T-helper 2 cell treated with Interferon-gamma antibody and Interleukin-4, amounts not matched to agents 5 μg/mL and 100 μg/mL, for 36 hours (primary cell): ENCODE data around the gene PPP2R5C.
A peak's percentile ranks its signal among the peaks of the same experiment; 100 is the strongest.

Experiments
- DNase-seq: peaks from one replicate; pipeline ENCODE4 v3.0.0; 2021; ENCODE audit warnings: low spot score
- H3K27ac Mint-ChIP-seq: one replicate; pipeline ENCODE4 v1.8.0; 2021; ENCODE audit warnings: mild to moderate bottlenecking, mixed read lengths
- H3K27me3 Mint-ChIP-seq: one replicate; pipeline ENCODE4 v1.8.0; 2021; ENCODE audit warnings: low read depth, mixed read lengths
- H3K36me3 Mint-ChIP-seq: one replicate; pipeline ENCODE4 v1.8.0; 2021; ENCODE audit warnings: low read depth, mixed read lengths
- H3K4me1 Mint-ChIP-seq: one replicate; pipeline ENCODE4 v1.8.0; 2021; ENCODE audit warnings: low read depth, mixed read lengths
- H3K4me3 Mint-ChIP-seq: one replicate; pipeline ENCODE4 v1.8.0; 2022; ENCODE audit warnings: mild to moderate bottlenecking, moderate library complexity, mixed read lengths
- H3K9me3 Mint-ChIP-seq: one replicate; pipeline ENCODE4 v1.8.0; 2021; ENCODE audit warnings: mixed read lengths

PPP2R5C gene

GRCh38 chr14:101894365-101895081 lies 133.0 kb downstream of the PPP2R5C start:
- Mint-ChIP-seq H3K27ac (no peak overlapping the region), H3K4me1 (no peaks in the 10 kb centered on the region), H3K27me3 (no peaks in the 10 kb centered on the region), H3K36me3 (peaks cover 65% of the 10 kb centered on the region), H3K9me3 (no peaks in the 10 kb centered on the region), H3K4me3 (no peak overlapping the region)
- DNase-seq = no peak

- no peaks in the 10 kb centered on the region for H3K9me3 Mint-ChIP-seq
- no peak overlapping the region for H3K27ac Mint-ChIP-seq
- no peaks in the 10 kb centered on the region for H3K4me1 Mint-ChIP-seq
These were observed 133.7 kb downstream of the PPP2R5C start for GRCh38 chr14:101895256-101895655.

GRCh38 chr14:101897326-101897725 lies 135.8 kb downstream of the PPP2R5C start:
- Mint-ChIP-seq H3K36me3 (peaks cover 69% of the 10 kb centered on the region), H3K4me1 (no peaks in the 10 kb centered on the region), H3K9me3 (no peaks in the 10 kb centered on the region), H3K4me3 (no peak overlapping the region), H3K27me3 (no peaks in the 10 kb centered on the region), H3K27ac (no peak overlapping the region)
- DNase-seq = no peak

More at GRCh38 chr14:101895256-101895655, 133.7 kb downstream of the PPP2R5C start:
- no peak for DNase-seq
- Mint-ChIP-seq H3K27me3 (no peaks in the 10 kb centered on the region), H3K4me3 (no peak overlapping the region), H3K36me3 (peaks cover 63% of the 10 kb centered on the region)

- Mint-ChIP-seq H3K36me3 (peaks cover 71% of the 10 kb centered on the region), H3K27ac (no peak overlapping the region), H3K4me1 (no peaks in the 10 kb centered on the region)
These were observed 136.9 kb downstream of the PPP2R5C start for GRCh38 chr14:101898416-101898815.

GRCh38 chr14:101899263-101899662 lies 137.8 kb downstream of the PPP2R5C start:
- no peak for DNase-seq
- H3K9me3 Mint-ChIP-seq = no peaks in the 10 kb centered on the region
- no peaks in the 10 kb centered on the region for H3K4me1 Mint-ChIP-seq
- H3K27ac Mint-ChIP-seq = no peak overlapping the region
- H3K27me3 Mint-ChIP-seq = no peaks in the 10 kb centered on the region
- H3K4me3 Mint-ChIP-seq = no peak overlapping the region
- H3K36me3 Mint-ChIP-seq = peaks cover 69% of the 10 kb centered on the region

More at GRCh38 chr14:101898416-101898815, 136.9 kb downstream of the PPP2R5C start:
- Mint-ChIP-seq H3K27me3 (no peaks in the 10 kb centered on the region), H3K9me3 (no peaks in the 10 kb centered on the region), H3K4me3 (no peak overlapping the region)
- DNase-seq = no peak

GRCh38 chr14:101900253-101900652 lies 138.7 kb downstream of the PPP2R5C start:
- DNase-seq = no peak
- Mint-ChIP-seq H3K27ac (no peak overlapping the region), H3K9me3 (no peaks in the 10 kb centered on the region), H3K4me3 (no peak overlapping the region), H3K36me3 (peaks cover 67% of the 10 kb centered on the region), H3K27me3 (no peaks in the 10 kb centered on the region), H3K4me1 (no peaks in the 10 kb centered on the region)

- no peak for DNase-seq
- no peak overlapping the region for H3K4me3 Mint-ChIP-seq
- no peaks in the 10 kb centered on the region for H3K27me3 Mint-ChIP-seq
- H3K36me3 Mint-ChIP-seq = peaks cover 65% of the 10 kb centered on the region
- no peaks in the 10 kb centered on the region for H3K9me3 Mint-ChIP-seq
- H3K4me1 Mint-ChIP-seq = no peaks in the 10 kb centered on the region
- H3K27ac Mint-ChIP-seq = no peak overlapping the region
These were observed 141.6 kb downstream of the PPP2R5C start for GRCh38 chr14:101903111-101903561.

GRCh38 chr14:101905614-101906013 lies 144.1 kb downstream of the PPP2R5C start:
- no peak for DNase-seq
- Mint-ChIP-seq H3K4me3 (no peak overlapping the region), H3K27me3 (no peaks in the 10 kb centered on the region), H3K9me3 (no peaks in the 10 kb centered on the region), H3K27ac (peak overlapping the region; percentile 45), H3K36me3 (peaks cover 67% of the 10 kb centered on the region), H3K4me1 (no peaks in the 10 kb centered on the region)

- Mint-ChIP-seq H3K4me3 (no peak overlapping the region), H3K27me3 (no peaks in the 10 kb centered on the region), H3K4me1 (no peaks in the 10 kb centered on the region), H3K9me3 (no peaks in the 10 kb centered on the region), H3K36me3 (peaks cover 63% of the 10 kb centered on the region), H3K27ac (no peak overlapping the region)
- DNase-seq = no peak
These were observed 145.1 kb downstream of the PPP2R5C start for GRCh38 chr14:101906645-101907044.

- no peaks in the 10 kb centered on the region for H3K9me3 Mint-ChIP-seq
- no peak overlapping the region for H3K4me3 Mint-ChIP-seq
- H3K27me3 Mint-ChIP-seq = no peaks in the 10 kb centered on the region
- H3K4me1 Mint-ChIP-seq = no peaks in the 10 kb centered on the region
- DNase-seq = no peak
- no peak overlapping the region for H3K27ac Mint-ChIP-seq
- H3K36me3 Mint-ChIP-seq = peaks cover 62% of the 10 kb centered on the region
These were observed 146.1 kb downstream of the PPP2R5C start for GRCh38 chr14:101907619-101908018.

- Mint-ChIP-seq H3K27me3 (no peaks in the 10 kb centered on the region), H3K36me3 (peaks cover 57% of the 10 kb centered on the region), H3K27ac (no peak overlapping the region), H3K4me3 (no peak overlapping the region), H3K9me3 (no peaks in the 10 kb centered on the region), H3K4me1 (no peaks in the 10 kb centered on the region)
- no peak for DNase-seq
These were observed 147.3 kb downstream of the PPP2R5C start for GRCh38 chr14:101908795-101909194.

- Mint-ChIP-seq H3K9me3 (no peaks in the 10 kb centered on the region), H3K27ac (no peak overlapping the region), H3K4me3 (no peak overlapping the region), H3K36me3 (peaks cover 62% of the 10 kb centered on the region), H3K27me3 (no peaks in the 10 kb centered on the region), H3K4me1 (no peaks in the 10 kb centered on the region)
- DNase-seq = no peak
These were observed 148.0 kb downstream of the PPP2R5C start for GRCh38 chr14:101909371-101910096.

GRCh38 chr14:101912841-101913240 lies 151.3 kb downstream of the PPP2R5C start:
- Mint-ChIP-seq H3K4me3 (no peak overlapping the region), H3K27me3 (no peaks in the 10 kb centered on the region), H3K27ac (no peak overlapping the region), H3K4me1 (no peaks in the 10 kb centered on the region), H3K9me3 (no peaks in the 10 kb centered on the region), H3K36me3 (peaks cover 56% of the 10 kb centered on the region)
- DNase-seq = no peak

- no peak for DNase-seq
- no peaks in the 10 kb centered on the region for H3K9me3 Mint-ChIP-seq
- H3K4me1 Mint-ChIP-seq = no peaks in the 10 kb centered on the region
- H3K4me3 Mint-ChIP-seq = no peak overlapping the region
- H3K27me3 Mint-ChIP-seq = no peaks in the 10 kb centered on the region
- peaks cover 49% of the 10 kb centered on the region for H3K36me3 Mint-ChIP-seq
- H3K27ac Mint-ChIP-seq = no peak overlapping the region
These were observed 152.6 kb downstream of the PPP2R5C start for GRCh38 chr14:101914083-101914482.
